MM.1S (cell line): Measurements from ENCODE around the gene SPIB.

Source experiments
- EZH2 ChIP-seq: fragments of 300-600 bp; sonication (generic); optimal IDR thresholded peaks from 2 replicates; pipeline ENCODE3; 2017; ENCODE audit warnings: low read depth, mild to moderate bottlenecking, antibody characterized with exemption, low read length, mixed read lengths
- TF ChIP-seq, protein P1 (sequence below): fragments of 300-600 bp; sonication (generic); IDR thresholded peaks from 2 replicates; pipeline ENCODE4 v1.5.1; 2016; ENCODE audit warnings: antibody characterized with exemption, low read length, mixed read lengths

DNA sequence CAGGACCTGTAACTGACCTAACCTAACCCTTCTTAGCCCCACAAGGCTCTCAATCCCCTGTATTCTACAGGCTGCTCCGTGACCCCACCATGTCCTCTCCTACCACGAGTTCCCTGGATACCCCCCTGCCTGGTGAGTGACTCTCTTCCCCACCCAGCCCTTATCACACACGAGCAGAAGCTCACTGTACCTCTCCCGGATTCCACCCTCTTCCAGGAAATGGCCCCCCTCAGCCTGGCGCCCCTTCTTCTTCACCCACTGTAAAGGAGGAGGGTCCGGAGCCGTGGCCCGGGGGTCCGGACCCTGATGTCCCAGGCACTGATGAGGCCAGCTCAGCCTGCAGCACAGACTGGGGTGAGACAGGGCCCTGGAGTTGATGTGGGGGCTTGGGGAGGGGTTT is 41.2 kb upstream of the SPIB start:
- TF ChIP-seq, protein P1, sequence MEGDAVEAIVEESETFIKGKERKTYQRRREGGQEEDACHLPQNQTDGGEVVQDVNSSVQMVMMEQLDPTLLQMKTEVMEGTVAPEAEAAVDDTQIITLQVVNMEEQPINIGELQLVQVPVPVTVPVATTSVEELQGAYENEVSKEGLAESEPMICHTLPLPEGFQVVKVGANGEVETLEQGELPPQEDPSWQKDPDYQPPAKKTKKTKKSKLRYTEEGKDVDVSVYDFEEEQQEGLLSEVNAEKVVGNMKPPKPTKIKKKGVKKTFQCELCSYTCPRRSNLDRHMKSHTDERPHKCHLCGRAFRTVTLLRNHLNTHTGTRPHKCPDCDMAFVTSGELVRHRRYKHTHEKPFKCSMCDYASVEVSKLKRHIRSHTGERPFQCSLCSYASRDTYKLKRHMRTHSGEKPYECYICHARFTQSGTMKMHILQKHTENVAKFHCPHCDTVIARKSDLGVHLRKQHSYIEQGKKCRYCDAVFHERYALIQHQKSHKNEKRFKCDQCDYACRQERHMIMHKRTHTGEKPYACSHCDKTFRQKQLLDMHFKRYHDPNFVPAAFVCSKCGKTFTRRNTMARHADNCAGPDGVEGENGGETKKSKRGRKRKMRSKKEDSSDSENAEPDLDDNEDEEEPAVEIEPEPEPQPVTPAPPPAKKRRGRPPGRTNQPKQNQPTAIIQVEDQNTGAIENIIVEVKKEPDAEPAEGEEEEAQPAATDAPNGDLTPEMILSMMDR: no peak
- no peak for TF ChIP-seq EZH2
